Heart left ventricle (tissue), 16 donors: Measurements from ENCODE around the gene EFNA5. TPM values are rescaled to one million over a fixed set of nuclear protein-coding genes. Genes with fewer than 3 reads are reported as not detected.
A peak's percentile ranks its signal among the peaks of the same experiment; 100 is the strongest.

Source experiments
- ATAC-seq, 4 donors: fragments of 200-7000 bp; cut with Tn5 transposase; one replicate each; pipeline ENCODE4 v1.9.1; 2020 to 2022; ENCODE audit warnings: moderate library complexity in 4 of 4, mild to moderate bottlenecking in 3 of 4, moderate number of reproducible peaks in 1 of 4
- DNase-seq, 5 donors: peaks; one replicate each; pipeline ENCODE4 v3.0.0-alpha.2; 2020
- H3K27ac ChIP-seq, 12 donors: fragments of 200-600 bp; sonication (generic) in 4 of 12; one replicate each; pipeline versions ENCODE4 v1.5.0 to v1.8.0; 2016 to 2022; ENCODE audit warnings: mild to moderate bottlenecking in 2 of 12
- H3K27me3 ChIP-seq, 9 donors: fragments of 200-600 bp; sonication (generic) in 2 of 9; one replicate each; pipeline versions ENCODE4 v1.5.1 to v1.8.0; 2016 to 2022; ENCODE audit warnings: mild to moderate bottlenecking in 3 of 9
- H3K36me3 ChIP-seq, 9 donors: fragments of 200-600 bp; sonication (generic) in 2 of 9; one replicate each; pipeline versions ENCODE4 v1.5.0 to v1.8.0; 2018 to 2022; ENCODE audit warnings: mild to moderate bottlenecking in 2 of 9
- H3K4me1 ChIP-seq, 12 donors: fragments of 200-600 bp; sonication (generic) in 4 of 12; one replicate each; pipeline versions ENCODE4 v1.5.0 to v1.8.0; 2016 to 2022; ENCODE audit warnings: mild to moderate bottlenecking in 3 of 12
- H3K4me3 ChIP-seq, 12 donors: fragments of 200-600 bp; sonication (generic) in 4 of 12; one replicate each; pipeline versions ENCODE4 v1.5.0 to v1.8.0; 2017 to 2022; ENCODE audit warnings: mild to moderate bottlenecking in 9 of 12, moderate library complexity in 4 of 12
- H3K9me3 ChIP-seq, 12 donors: fragments of 200-600 bp; sonication (generic) in 4 of 12; one replicate each; pipeline versions ENCODE4 v1.5.0 to v1.8.0; 2016 to 2022; ENCODE audit warnings: mild to moderate bottlenecking in 1 of 12
- CTCF ChIP-seq, 12 donors: fragments of 200-600 bp; sonication (generic) in 4 of 12; IDR thresholded peaks; one replicate each; pipeline versions ENCODE4 v1.5.0 to v1.8.0; 2018 to 2022; ENCODE audit warnings: antibody characterized with exemption in 12 of 12, mild to moderate bottlenecking in 5 of 12
- POLR2A ChIP-seq, 2 donors: fragments of 450-650 bp; IDR thresholded peaks; one replicate each; pipeline ENCODE4 v1.6.1; 2017; ENCODE audit warnings: antibody characterized with exemption in 2 of 2, mild to moderate bottlenecking in 2 of 2, moderate library complexity in 2 of 2
- WGBS, 4 donors: extraction: QIAGEN DNeasy Blood & Tissue Kit in 2 of 4; methylation state at CpG; one replicate each; pipeline versions ENCODE4 v1.1.5 to v1.1.7; 2013 to 2018; 5-methylcytosine and 5-hydroxymethylcytosine counted together
- intact Hi-C, 10 donors: fragments of 100-400 bp; cut with DNase I; formaldehyde crosslinking; loops; one replicate each; pipeline versions ENCODE4 v1.11.1 to v1.14.2; 2022
- polyA plus RNA-seq, 2 donors: library from polyadenylated mRNA; stranded (reverse); fragments of 200-250 nt; gene quantifications; one replicate each; pipeline ENCODE4 v1.2.3, GENCODE V29; 2013
- total RNA-seq, 9 donors: library from RNA; depleted of rRNA in 2 of 9; stranded (reverse); fragments of >200 nt in 2 of 9; fragmentation: NEBNext Ultra II Directional in 3 of 9; extraction: Animal tissue kit (Norgen Biotek cat#: 25700) in 3 of 9; gene quantifications; one replicate each; pipeline versions ENCODE4 v1.1.0 to v1.2.4, GENCODE V29; 2016 to 2023
- donor health status: ischemic (EF 13 %, LVEDD 7.1; RV severe dilation, severe dysfunction).
- donor health status: healthy with polysubstance abuse.
- donor health status: DM: no; HTN: yes; CAD: no.
- donor health status: DM: no; HTN: no; CAD: no.
- donor health status: ischemic (EF 25% LVEDD 6.9; RV normal size, moderate dysfunction).
- donor health status: ischemic (EF 25% LVEDD 5.7; RV mildly dilated, moderate dysfunction).
- donor health status: healthy.
- donor health status: DM: yes; HTN: yes; CAD: no.
- donor health status: ischemic (EF 35%, LVEDD 5.7; RV mildly dilated, moderate dysfunction).
- donor health status: nonischemic (EF 11% LVEDD 7.7; RV severe dilation, severe dysfunction).
- donor health status: DM: yes; HTN: yes; CAD: no.
- donor health status: PGD.
- donor health status: ischemic (EF 29% LVEDD 5.4; RV normal size, mild dysfunction).
- donor health status: nonischemic (EF 23%, LVEDD 6.1; RV moderate dilation, normal function).

EFNA5 gene
- total and polyA plus RNA-seq, 11 donors: 6.1 to 58.4 (median 28.3) TPM

GRCh38 chr5:107487056-107487542, 183.6 kb downstream of the EFNA5 start:
- DNase-seq (no peak), ATAC-seq (peak in 3 of 4 donors; percentile 18 to 59 (median 52))
- Histone ChIP-seq H3K27me3 (no peaks in the 10 kb centered on the region), H3K4me1 (peaks cover 0 to 25% (median 4%) of the 10 kb centered on the region in 12 donors), H3K4me3 (no peak overlapping the region), H3K36me3 (no peaks in the 10 kb centered on the region), H3K27ac (peak overlapping the region in 2 of 12 donors; percentile 3 to 11), H3K9me3 (no peaks in the 10 kb centered on the region)
- intact Hi-C loops: no loop called here
- WGBS, 4 donors: 10 to 25% (median 17%) methylated on average over 2 of the region's 2 CpGs
- TF ChIP-seq CTCF (IDR thresholded peaks at IDR 0.05) (no peak), POLR2A (IDR thresholded peaks at IDR 0.05) (no peak)

GRCh38 chr5:107486489-107486888, 184.2 kb downstream of the EFNA5 start:
- peak overlapping the region in 1 of 12 donors; percentile 45 for H3K27ac ChIP-seq
- H3K4me3 ChIP-seq: no peak overlapping the region
- WGBS, 4 donors: 66 to 91% (median 90%) methylated on average over 2 of the region's 2 CpGs
- intact Hi-C loops: no loop called here
- no peaks in the 10 kb centered on the region for H3K9me3 ChIP-seq
- no peak for DNase-seq
- TF ChIP-seq CTCF (IDR thresholded peaks at IDR 0.05): no peak
- TF ChIP-seq POLR2A (IDR thresholded peaks at IDR 0.05): no peak
- peak in 1 of 4 donors; percentile 31 for ATAC-seq
- H3K27me3 ChIP-seq: no peaks in the 10 kb centered on the region
- peaks cover 0 to 27% (median 4%) of the 10 kb centered on the region in 12 donors for H3K4me1 ChIP-seq
- H3K36me3 ChIP-seq: no peaks in the 10 kb centered on the region

DNA sequence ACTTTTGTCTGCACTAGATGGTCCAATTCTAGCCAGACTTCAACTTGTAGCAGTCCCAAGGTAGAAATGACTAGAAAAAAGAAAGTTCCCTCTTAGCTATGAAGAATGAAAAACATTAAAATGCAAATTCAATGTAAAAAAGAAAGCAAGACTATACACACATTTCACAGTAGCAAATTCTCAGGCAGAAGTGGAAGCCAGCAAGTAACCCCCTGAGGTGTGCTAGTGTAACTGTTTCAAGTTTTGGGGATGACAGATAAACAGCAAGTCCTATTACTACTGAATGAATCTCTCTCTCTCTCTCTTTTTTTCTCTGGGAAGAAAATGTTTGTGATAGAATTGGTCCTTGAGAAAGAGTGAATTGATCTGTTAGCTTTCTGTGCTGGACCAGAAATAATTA, 185.6 kb downstream of the EFNA5 start:
- Histone ChIP-seq H3K27me3 (no peaks in the 10 kb centered on the region), H3K27ac (no peak overlapping the region), H3K9me3 (no peaks in the 10 kb centered on the region), H3K4me1 (peaks cover 0 to 28% (median 4%) of the 10 kb centered on the region in 12 donors), H3K4me3 (no peak overlapping the region), H3K36me3 (no peaks in the 10 kb centered on the region)
- ATAC-seq (no peak), DNase-seq (no peak)
- TF ChIP-seq CTCF (IDR thresholded peaks at IDR 0.05) (no peak), POLR2A (IDR thresholded peaks at IDR 0.05) (no peak)
- intact Hi-C loops: no loop called here

DNA sequence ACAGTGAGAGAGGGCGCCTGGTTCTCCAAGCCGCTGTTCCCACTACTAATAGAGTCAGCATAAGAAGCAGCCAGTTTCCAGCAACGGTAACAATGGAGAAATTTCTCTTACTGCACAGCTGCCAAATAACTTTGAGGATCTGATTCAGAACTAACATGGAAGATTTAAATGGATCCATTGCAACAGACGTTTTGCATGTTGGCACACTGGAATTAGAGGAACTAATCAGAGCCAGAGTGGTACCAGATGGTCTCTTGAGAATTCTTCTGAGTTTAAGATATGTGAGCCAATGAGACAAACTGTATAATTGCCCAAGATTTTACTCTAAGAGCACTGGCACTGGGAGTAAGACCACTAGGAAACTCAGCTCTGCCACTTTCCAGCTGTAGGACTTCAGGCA, 186.5 kb downstream of the EFNA5 start:
- H3K36me3 ChIP-seq: no peaks in the 10 kb centered on the region
- 55 to 69% (median 65%) methylated on average over 4 of the region's 4 CpGs for WGBS, 4 donors
- ATAC-seq (no peak), DNase-seq (no peak)
- peaks cover 0 to 22% (median 4%) of the 10 kb centered on the region in 12 donors for H3K4me1 ChIP-seq
- intact Hi-C loops: no loop called here
- TF ChIP-seq CTCF (IDR thresholded peaks at IDR 0.05) (no peak), POLR2A (IDR thresholded peaks at IDR 0.05) (no peak)
- H3K4me3 ChIP-seq: no peak overlapping the region
- no peaks in the 10 kb centered on the region for H3K9me3 ChIP-seq
- H3K27me3 ChIP-seq: no peaks in the 10 kb centered on the region
- no peak overlapping the region for H3K27ac ChIP-seq
